Kidney (tissue), 14 donors: ENCODE results near the gene ECT2. TPM values are rescaled to one million over a fixed set of nuclear protein-coding genes. Genes with fewer than 3 reads are reported as not detected.

Experiments
- DNase-seq, 5 donors: peaks; one replicate each; pipeline ENCODE4 v3.0.0-alpha.2; 2013 to 2020
- FAIRE-seq: peaks from 2 replicates; lab custom pipeline; 2012; peaks lifted over from hg19 to GRCh38; lab: Jason Lieb, UNC
- H3K27ac ChIP-seq, 2 donors: one replicate each; pipeline ENCODE4 v1.7.0; 2013; ENCODE audit warnings: low read depth in 2 of 2, low read length in 2 of 2, inconsistent platforms in 1 of 2
- H3K27me3 ChIP-seq: one replicate; pipeline ENCODE4 v1.7.1; 2013; ENCODE audit warnings: low read length, inconsistent platforms; ENCODE audit not compliant: control insufficient read depth, insufficient read depth
- H3K36me3 ChIP-seq, 3 donors: one replicate each; pipeline versions ENCODE4 v1.7.0 to v1.7.1; 2013; ENCODE audit warnings: low read length in 3 of 3, control low read depth in 1 of 3, inconsistent platforms in 1 of 3; ENCODE audit not compliant: insufficient read depth in 3 of 3, control insufficient read depth in 2 of 3
- H3K4me1 ChIP-seq, 3 donors: one replicate each; pipeline versions ENCODE4 v1.7.0 to v1.7.1; 2013; ENCODE audit warnings: low read length in 3 of 3, inconsistent platforms in 1 of 3, low read depth in 1 of 3; ENCODE audit not compliant: control insufficient read depth in 2 of 3, insufficient read depth in 2 of 3
- H3K4me3 ChIP-seq, 3 donors: one replicate each; pipeline versions ENCODE4 v1.7.0 to v1.8.1; 2013; ENCODE audit warnings: low read length in 3 of 3, control low read depth in 1 of 3, inconsistent platforms in 1 of 3
- H3K9ac ChIP-seq, 3 donors: one replicate each; pipeline versions ENCODE4 v1.7.0 to v1.7.1; 2013; ENCODE audit warnings: low read length in 3 of 3, control low read depth in 1 of 3, inconsistent platforms in 1 of 3
- H3K9me3 ChIP-seq, 3 donors: one replicate each; pipeline versions ENCODE4 v1.7.0 to v1.7.1; 2013; ENCODE audit warnings: low read length in 3 of 3, control low read depth in 1 of 3, inconsistent platforms in 1 of 3; ENCODE audit not compliant: control insufficient read depth in 2 of 3, insufficient read depth in 1 of 3
- intact Hi-C: fragments of 100-400 bp; cut with DNase I; formaldehyde crosslinking; loops from one replicate; pipeline ENCODE4 v1.11.1; 2022
- polyA plus RNA-seq: library from polyadenylated mRNA; stranded (reverse); fragments of 350-450 nt; fragmentation: Illumina TruSeq; extraction: RNeasy Lipid Tissue Mini Kit (QIAGEN cat#74804); gene quantifications from one replicate; pipeline ENCODE4 v1.2.3, GENCODE V29; 2014; ENCODE audit warnings: low read depth, low replicate concordance; ENCODE audit not compliant: insufficient read depth
- total RNA-seq: library from RNA; stranded (reverse); fragmentation: NEBNext Ultra II Directional; extraction: Animal tissue kit (Norgen Biotek cat#: 25700); gene quantifications from one replicate; pipeline ENCODE4 v1.2.1, GENCODE V29; 2021
- TF ChIP-seq, protein P1 (sequence below): IDR thresholded peaks from 3 replicates; pipeline ENCODE4 v1.5.1; 2012; ENCODE audit warnings: mild to moderate bottlenecking, moderate library complexity, borderline replicate concordance; ENCODE audit not compliant: insufficient read depth; ENCODE audit errors: extremely low read depth
- donor health status: control.
- donor health status: control.
- donor health status: control.
- donor health status: control.
- donor health status: control.
- donor health status: DM: yes; HTN: yes; CAD: no.
- donor health status: Normal renal cell carcinoma (clear cell type).

ECT2 gene
- total and polyA plus RNA-seq, 2 donors from 2014 or later: 2.4 to 15.5 TPM

DNA sequence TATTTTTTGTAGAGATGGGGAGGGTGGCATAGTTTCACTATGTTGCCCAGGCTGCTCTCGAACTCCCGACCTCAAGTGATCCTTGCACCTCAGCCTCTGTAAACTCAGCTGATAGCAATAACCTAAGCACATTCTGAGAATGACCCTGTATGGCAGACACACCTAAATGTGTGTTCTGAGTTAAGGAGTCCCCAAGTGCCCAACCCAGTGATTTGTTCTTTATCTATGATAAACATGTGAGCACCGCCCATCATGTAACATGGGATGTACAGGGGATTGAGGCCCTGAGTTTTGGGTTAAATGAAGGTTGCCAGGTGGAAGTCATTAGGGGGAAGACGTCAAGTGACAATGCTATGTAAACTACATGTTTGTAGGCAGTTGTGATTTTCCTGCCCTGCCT, 45.4 kb upstream of the ECT2 start:
- no peak for DNase-seq
- H3K36me3 ChIP-seq: no peaks in the 10 kb centered on the region
- no peak overlapping the region for H3K4me3 ChIP-seq
- H3K9me3 ChIP-seq: no peaks in the 10 kb centered on the region
- intact Hi-C loops: no loop called here
- TF ChIP-seq, protein P1, sequence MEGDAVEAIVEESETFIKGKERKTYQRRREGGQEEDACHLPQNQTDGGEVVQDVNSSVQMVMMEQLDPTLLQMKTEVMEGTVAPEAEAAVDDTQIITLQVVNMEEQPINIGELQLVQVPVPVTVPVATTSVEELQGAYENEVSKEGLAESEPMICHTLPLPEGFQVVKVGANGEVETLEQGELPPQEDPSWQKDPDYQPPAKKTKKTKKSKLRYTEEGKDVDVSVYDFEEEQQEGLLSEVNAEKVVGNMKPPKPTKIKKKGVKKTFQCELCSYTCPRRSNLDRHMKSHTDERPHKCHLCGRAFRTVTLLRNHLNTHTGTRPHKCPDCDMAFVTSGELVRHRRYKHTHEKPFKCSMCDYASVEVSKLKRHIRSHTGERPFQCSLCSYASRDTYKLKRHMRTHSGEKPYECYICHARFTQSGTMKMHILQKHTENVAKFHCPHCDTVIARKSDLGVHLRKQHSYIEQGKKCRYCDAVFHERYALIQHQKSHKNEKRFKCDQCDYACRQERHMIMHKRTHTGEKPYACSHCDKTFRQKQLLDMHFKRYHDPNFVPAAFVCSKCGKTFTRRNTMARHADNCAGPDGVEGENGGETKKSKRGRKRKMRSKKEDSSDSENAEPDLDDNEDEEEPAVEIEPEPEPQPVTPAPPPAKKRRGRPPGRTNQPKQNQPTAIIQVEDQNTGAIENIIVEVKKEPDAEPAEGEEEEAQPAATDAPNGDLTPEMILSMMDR: no peak
- H3K27ac ChIP-seq: no peak overlapping the region
- H3K4me1 ChIP-seq: peaks cover 0 to 3% (median 0%) of the 10 kb centered on the region in 3 donors
- no peak for FAIRE-seq
- no peaks in the 10 kb centered on the region for H3K27me3 ChIP-seq
- no peak overlapping the region for H3K9ac ChIP-seq

DNA sequence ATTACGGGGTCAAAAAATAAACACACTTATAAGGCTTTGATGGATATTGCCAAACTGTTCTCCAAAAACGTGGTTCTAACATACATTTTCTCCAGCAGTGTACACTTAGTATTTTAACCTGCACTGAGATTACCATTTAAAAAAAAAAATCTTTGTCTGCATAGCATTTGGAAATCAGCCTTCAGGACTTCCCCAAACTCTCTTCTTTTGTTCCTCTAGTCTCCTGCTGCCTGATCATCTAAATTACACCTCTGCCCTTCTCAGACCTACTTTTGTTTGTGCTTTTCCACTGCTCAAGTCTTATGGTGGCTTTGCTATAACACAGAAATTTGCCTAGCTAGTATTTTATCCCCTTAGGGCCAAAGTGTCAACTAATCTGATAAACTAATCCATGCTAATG, 43.5 kb upstream of the ECT2 start:
- Histone ChIP-seq H3K27ac (no peak overlapping the region), H3K9me3 (no peaks in the 10 kb centered on the region), H3K36me3 (no peaks in the 10 kb centered on the region), H3K27me3 (no peaks in the 10 kb centered on the region), H3K4me1 (peaks cover 0 to 3% (median 0%) of the 10 kb centered on the region in 3 donors), H3K4me3 (no peak overlapping the region), H3K9ac (no peak overlapping the region)
- FAIRE-seq: no peak
- intact Hi-C loops: no loop called here
- TF ChIP-seq, protein P1: no peak
- DNase-seq: no peak

DNA sequence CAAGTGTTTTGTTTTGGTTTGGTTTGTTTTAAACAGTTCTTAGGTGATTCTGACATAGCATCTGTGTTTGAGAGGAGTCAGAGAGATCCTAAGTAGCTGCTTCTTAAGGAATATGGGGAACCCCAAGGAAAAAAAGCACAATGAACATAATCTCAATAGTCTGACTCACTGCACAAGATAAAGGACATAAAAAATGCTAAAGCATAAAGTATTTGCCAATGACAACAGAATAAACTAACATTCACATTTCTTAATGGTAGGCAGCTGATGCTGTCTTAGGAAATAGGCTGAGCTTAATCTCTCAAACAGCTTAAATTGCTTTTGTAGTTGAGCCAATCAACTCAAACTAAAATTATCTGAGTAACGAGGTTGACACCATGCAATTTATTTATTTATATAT, 42.6 kb upstream of the ECT2 start:
- H3K27ac ChIP-seq: no peak overlapping the region

More for the DNA sequence above, 42.6 kb upstream of the ECT2 start:
- H3K27me3 ChIP-seq: no peaks in the 10 kb centered on the region
- intact Hi-C loops: no loop called here
- H3K9me3 ChIP-seq: no peaks in the 10 kb centered on the region
- no peaks in the 10 kb centered on the region for H3K36me3 ChIP-seq
- TF ChIP-seq, protein P1: no peak
- H3K4me1 ChIP-seq: peaks cover 0 to 3% (median 0%) of the 10 kb centered on the region in 3 donors
- H3K9ac ChIP-seq: no peak overlapping the region
- no peak overlapping the region for H3K4me3 ChIP-seq
- FAIRE-seq (no peak), DNase-seq (no peak)
